Ovary (tissue), 9 donors: ENCODE results near the gene SUN1. TPM values are rescaled to one million over a fixed set of nuclear protein-coding genes. Genes with fewer than 3 reads are reported as not detected.
A peak's percentile ranks its signal among the peaks of the same experiment; 100 is the strongest.

ENCODE experiments used
- DNase-seq, 5 donors: peaks; one replicate each; pipeline ENCODE4 v3.0.0-alpha.2; 2019 to 2020
- H3K27ac ChIP-seq, 2 donors: fragments of 200-600 bp; one replicate each; pipeline versions ENCODE4 v1.5.1 to v1.8.0; 2019 to 2022
- H3K27me3 ChIP-seq: fragments of 200-600 bp; one replicate; pipeline ENCODE4 v1.8.0; 2022
- H3K36me3 ChIP-seq: fragments of 200-600 bp; sonication (generic); one replicate; pipeline ENCODE4 v1.5.1; 2019
- H3K4me1 ChIP-seq: one replicate; pipeline ENCODE4 v1.8.1; 2013; ENCODE audit warnings: mild to moderate bottlenecking, moderate library complexity; ENCODE audit not compliant: insufficient read depth
- H3K4me3 ChIP-seq: fragments of 200-600 bp; sonication (generic); one replicate; pipeline ENCODE4 v1.5.1; 2017
- H3K9me3 ChIP-seq, 2 donors: fragments of 200-600 bp in 1 of 2; sonication (generic) in 1 of 2; one replicate each; pipeline versions ENCODE4 v1.5.1 to v1.8.1; 2013 to 2019; ENCODE audit warnings: mild to moderate bottlenecking in 1 of 2, moderate library complexity in 1 of 2
- EP300 ChIP-seq: sonication (generic); formaldehyde crosslinking; IDR thresholded peaks from one replicate; pipeline ENCODE4 v1.6.1; 2017; ENCODE audit warnings: antibody characterized with exemption
- POLR2A ChIP-seq: fragments of 450-650 bp; IDR thresholded peaks from one replicate; pipeline ENCODE4 v1.6.1; 2017; ENCODE audit warnings: antibody characterized with exemption, mild to moderate bottlenecking, moderate library complexity
- WGBS, 3 donors: extraction: QIAGEN DNeasy Blood & Tissue Kit in 1 of 3; methylation state at CpG; one replicate each; pipeline versions ENCODE4 v1.1.5 to v1.1.7; 2013 to 2017; 5-methylcytosine and 5-hydroxymethylcytosine counted together
- intact Hi-C, 4 donors: fragments of 100-400 bp; cut with DNase I; formaldehyde crosslinking; loops; one replicate each; pipeline versions ENCODE4 v1.11.0 to v1.15.1; 2022 to 2023
- polyA plus RNA-seq, 2 donors: library from polyadenylated mRNA; stranded (reverse); fragments of 200-250 nt in 1 of 2; fragments of 350-450 nt in 1 of 2; fragmentation: Illumina TruSeq in 1 of 2; extraction: RNeasy Lipid Tissue Mini Kit (QIAGEN cat#74804) in 1 of 2; gene quantifications; one replicate each; pipeline ENCODE4 v1.2.3, GENCODE V29; 2013 to 2014
- total RNA-seq, 7 donors: library from RNA; depleted of rRNA in 2 of 7; stranded (reverse); fragments of >200 nt in 2 of 7; fragmentation: NEBNext Ultra II Directional in 3 of 7; extraction: Animal tissue kit (Norgen Biotek cat#: 25700) in 3 of 7; gene quantifications; one replicate each; pipeline versions ENCODE4 v1.1.0 to v1.2.4, GENCODE V29; 2016 to 2023
- TF ChIP-seq, protein P1 (sequence below), 3 donors: fragments of 450-650 bp in 2 of 3; fragments of 200-600 bp in 1 of 3; IDR thresholded peaks; one replicate each; pipeline versions ENCODE4 v1.5.1 to v1.8.0; 2016 to 2022; ENCODE audit warnings: antibody characterized with exemption in 3 of 3, mild to moderate bottlenecking in 1 of 3
- donor health status: DM: no; HTN: no; CAD: no; lungs with moderate emphysema.
- donor health status: DM: no; HTN: no; CAD: no.
- donor health status: Bipolar disorder and iron deficiency.
- donor health status: DM: yes; HTN: yes; CAD: no.
- donor health status: DM: no; HTN: no; CAD: no.
- donor health status: DM: yes; HTN: yes; CAD: no.

Gene SUN1
- total and polyA plus RNA-seq, 9 donors = 100 to 196 (median 143) TPM

GRCh38 chr7:915291-916218, 83.3 kb downstream of the SUN1 start:
- Histone ChIP-seq H3K27me3 (no peaks in the 10 kb centered on the region), H3K4me3 (no peak overlapping the region), H3K4me1 (no peaks in the 10 kb centered on the region), H3K36me3 (no peaks in the 10 kb centered on the region), H3K9me3 (no peaks in the 10 kb centered on the region), H3K27ac (no peak overlapping the region)
- intact Hi-C loops = loop anchor here in 1 of 4 donors (10.0 kb wide), 1 partner anchor 149 kb away; no protein-coding TSS in a partner anchor
- 83 to 86% (median 83%) methylated on average over 43 of the region's 43 CpGs for WGBS, 3 donors
- TF ChIP-seq, protein P1, sequence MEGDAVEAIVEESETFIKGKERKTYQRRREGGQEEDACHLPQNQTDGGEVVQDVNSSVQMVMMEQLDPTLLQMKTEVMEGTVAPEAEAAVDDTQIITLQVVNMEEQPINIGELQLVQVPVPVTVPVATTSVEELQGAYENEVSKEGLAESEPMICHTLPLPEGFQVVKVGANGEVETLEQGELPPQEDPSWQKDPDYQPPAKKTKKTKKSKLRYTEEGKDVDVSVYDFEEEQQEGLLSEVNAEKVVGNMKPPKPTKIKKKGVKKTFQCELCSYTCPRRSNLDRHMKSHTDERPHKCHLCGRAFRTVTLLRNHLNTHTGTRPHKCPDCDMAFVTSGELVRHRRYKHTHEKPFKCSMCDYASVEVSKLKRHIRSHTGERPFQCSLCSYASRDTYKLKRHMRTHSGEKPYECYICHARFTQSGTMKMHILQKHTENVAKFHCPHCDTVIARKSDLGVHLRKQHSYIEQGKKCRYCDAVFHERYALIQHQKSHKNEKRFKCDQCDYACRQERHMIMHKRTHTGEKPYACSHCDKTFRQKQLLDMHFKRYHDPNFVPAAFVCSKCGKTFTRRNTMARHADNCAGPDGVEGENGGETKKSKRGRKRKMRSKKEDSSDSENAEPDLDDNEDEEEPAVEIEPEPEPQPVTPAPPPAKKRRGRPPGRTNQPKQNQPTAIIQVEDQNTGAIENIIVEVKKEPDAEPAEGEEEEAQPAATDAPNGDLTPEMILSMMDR (IDR thresholded peaks at IDR 0.05) = no peak
- TF ChIP-seq POLR2A (no peak), EP300 (no peak)
- no peak for DNase-seq

GRCh38 chr7:916291-916941, 84.1 kb downstream of the SUN1 start:
- WGBS, 3 donors = 16 to 18% (median 18%) methylated on average over 16 to 17 of the region's 17 CpGs
- DNase-seq = no peak
- intact Hi-C loops = loop anchor here in 1 of 4 donors (10.0 kb wide), 1 partner anchor 148 kb away; no protein-coding TSS in a partner anchor
- TF ChIP-seq EP300 (no peak), POLR2A (no peak)
- TF ChIP-seq, protein P1 (IDR thresholded peaks at IDR 0.05) = no peak
- no peaks in the 10 kb centered on the region for H3K4me1 ChIP-seq
- H3K27me3 ChIP-seq = no peaks in the 10 kb centered on the region
- H3K36me3 ChIP-seq = no peaks in the 10 kb centered on the region
- H3K9me3 ChIP-seq = no peaks in the 10 kb centered on the region
- no peak overlapping the region for H3K4me3 ChIP-seq
- no peak overlapping the region for H3K27ac ChIP-seq

DNA sequence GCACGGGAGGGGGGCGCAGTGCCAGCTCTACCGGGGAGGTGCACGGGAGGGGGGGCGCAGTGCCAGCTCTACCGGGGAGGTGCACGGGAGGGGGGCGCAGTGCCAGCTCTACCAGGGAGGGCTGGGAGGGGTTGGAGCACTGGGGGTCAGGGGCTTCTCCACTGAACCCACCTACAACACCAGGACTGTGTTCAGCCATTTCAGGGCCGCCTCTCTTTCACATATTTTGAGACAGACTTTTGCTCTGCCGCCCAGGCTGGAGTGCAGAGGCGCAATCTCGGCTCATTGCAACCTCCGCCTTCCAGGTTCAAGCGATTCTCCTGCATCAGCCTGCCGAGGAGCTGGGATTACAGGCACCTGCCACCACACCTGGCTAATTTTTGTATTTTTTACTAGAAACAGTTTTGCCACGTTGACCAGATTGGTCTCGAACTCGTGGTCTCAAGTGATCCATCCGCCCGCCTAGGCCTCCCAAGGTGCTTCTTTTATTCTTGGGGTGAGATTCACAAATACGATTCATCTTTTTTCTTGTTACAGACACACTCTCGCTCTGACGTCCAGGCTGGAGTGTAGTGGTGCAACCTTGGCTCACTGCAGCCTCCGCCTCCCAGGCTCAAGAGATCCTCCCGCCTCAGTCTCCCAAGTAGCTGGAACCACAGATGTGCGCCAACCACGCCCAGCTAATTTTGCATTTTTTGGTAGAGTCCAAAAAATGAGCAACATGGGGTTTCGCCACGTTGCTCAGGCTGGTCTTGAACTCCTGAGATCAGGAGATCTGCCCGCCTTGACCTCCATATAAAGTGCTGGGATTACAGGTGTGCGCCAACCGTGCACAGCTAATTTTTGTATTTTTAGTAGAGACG, 85.2 kb downstream of the SUN1 start:
- WGBS, 3 donors = 76 to 85% (median 79%) methylated on average over 26 to 29 of the region's 33 CpGs
- DNase-seq = peak in 3 of 5 donors; percentile 1 to 17 (median 10)
- no peaks in the 10 kb centered on the region for H3K36me3 ChIP-seq
- TF ChIP-seq POLR2A = no peak
- TF ChIP-seq, protein P1 (IDR thresholded peaks at IDR 0.05) = no peak
- TF ChIP-seq EP300 = no peak
- H3K27ac ChIP-seq = no peak overlapping the region
- no peak overlapping the region for H3K4me3 ChIP-seq
- intact Hi-C loops = loop anchor here in 1 of 4 donors (10.0 kb wide), 1 partner anchor 147 kb away; no protein-coding TSS in a partner anchor
- H3K9me3 ChIP-seq = no peaks in the 10 kb centered on the region
- no peaks in the 10 kb centered on the region for H3K27me3 ChIP-seq
- H3K4me1 ChIP-seq = no peaks in the 10 kb centered on the region

DNA sequence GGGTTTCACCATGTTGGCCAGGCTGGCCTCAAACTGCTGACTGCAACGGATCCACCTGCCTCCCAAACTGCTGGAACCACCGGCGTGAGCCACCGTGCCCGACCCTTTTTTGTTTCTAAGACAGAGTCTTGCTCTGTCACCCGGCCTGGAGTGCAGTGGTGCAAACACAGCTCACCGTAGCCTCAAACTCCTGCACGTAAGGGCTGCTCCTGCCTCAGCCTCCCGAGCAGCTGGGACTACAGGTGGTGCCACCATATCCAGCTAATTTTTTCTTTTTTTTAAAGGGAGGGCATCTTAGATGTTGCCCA, 85.8 kb downstream of the SUN1 start:
- no peak for TF ChIP-seq EP300
- no peak for TF ChIP-seq POLR2A
- TF ChIP-seq, protein P1 (IDR thresholded peaks at IDR 0.05) = no peak
- Histone ChIP-seq H3K4me3 (no peak overlapping the region), H3K36me3 (no peaks in the 10 kb centered on the region), H3K27me3 (no peaks in the 10 kb centered on the region), H3K9me3 (no peaks in the 10 kb centered on the region), H3K4me1 (no peaks in the 10 kb centered on the region), H3K27ac (no peak overlapping the region)
- intact Hi-C loops = loop anchor here in 1 of 4 donors (10.0 kb wide), 1 partner anchor 147 kb away; no protein-coding TSS in a partner anchor
- peak in 2 of 5 donors; percentile 7 to 17 for DNase-seq
- 84 to 92% (median 92%) methylated on average over 9 of the region's 9 CpGs for WGBS, 3 donors
